HG03025 (cell line): ENCODE results near the gene LIPA.
"Not testable (repeated sequence)": the region's sequence is repeated elsewhere in the genome, so short reads cannot be mapped to it uniquely, and the experiment has no call there.

Source experiments
- ATAC-seq: cut with Tn5 transposase; IDR thresholded peaks from one replicate; pipeline ENCODE4 v1.9.1; 2021; ENCODE audit warnings: mild to moderate bottlenecking, moderate library complexity; ENCODE audit not compliant: unreplicated experiment, low FRiP score

The LIPA gene

GRCh38 chr10:89171996-89172395 is 79.6 kb downstream of the LIPA start:
- no peak for ATAC-seq

GRCh38 chr10:89171263-89171872 is 80.2 kb downstream of the LIPA start:
- ATAC-seq, result no peak

- not testable (repeated sequence) for ATAC-seq
These were observed 83.1 kb downstream of the LIPA start for GRCh38 chr10:89168354-89168900.

- ATAC-seq, result no peak
These were observed 83.7 kb downstream of the LIPA start for GRCh38 chr10:89167915-89168314.

- no peak for ATAC-seq
These were observed 85.7 kb downstream of the LIPA start for GRCh38 chr10:89165923-89166322.

- no peak for ATAC-seq
These were observed 86.7 kb downstream of the LIPA start for GRCh38 chr10:89164920-89165319.

DNA sequence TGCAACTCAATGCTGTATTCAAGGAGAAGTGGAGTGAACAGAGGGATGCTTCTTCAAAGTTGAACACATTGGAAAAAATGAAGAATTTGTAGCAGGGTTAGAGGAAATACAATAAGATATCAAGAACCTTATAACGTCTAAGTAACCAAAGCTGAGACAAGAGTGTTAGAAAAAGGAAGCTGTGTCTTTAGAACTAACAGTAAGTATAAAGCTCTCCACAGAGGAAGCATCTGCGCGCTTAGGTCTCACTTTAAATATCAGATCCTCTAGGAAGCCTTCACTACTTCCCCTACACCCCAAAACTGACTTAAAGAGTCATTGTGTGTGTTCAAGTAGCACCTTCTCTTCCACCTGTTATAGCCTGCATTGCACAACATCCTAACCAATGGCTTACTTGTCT is 87.5 kb downstream of the LIPA start:
- ATAC-seq, result peak; percentile 13
